GM19351 (cell line): ENCODE results near the gene PRKG1.

ENCODE experiments used
- ATAC-seq: cut with Tn5 transposase; IDR thresholded peaks from one replicate; pipeline ENCODE4 v1.9.1; 2021; ENCODE audit warnings: mild to moderate bottlenecking, moderate library complexity; ENCODE audit not compliant: unreplicated experiment

PRKG1 gene

GRCh38 chr10:51074238-51075028 is at the start of gene PRKG1:
PRKG1 (plus strand) TSS chr10:51074487.
- no peak for ATAC-seq

- ATAC-seq = no peak
Measured at GRCh38 chr10:51028420-51028819, 45.9 kb upstream of the PRKG1 start.

GRCh38 chr10:51029172-51029641 is 45.1 kb upstream of the PRKG1 start:
- ATAC-seq = no peak

GRCh38 chr10:51030480-51030879 is 43.8 kb upstream of the PRKG1 start:
- ATAC-seq = no peak

- no peak for ATAC-seq
Measured at GRCh38 chr10:51031950-51032349, 42.3 kb upstream of the PRKG1 start.

GRCh38 chr10:51034769-51035168 is 39.5 kb upstream of the PRKG1 start:
- no peak for ATAC-seq

GRCh38 chr10:51035344-51035743 is 38.9 kb upstream of the PRKG1 start:
- ATAC-seq = no peak

GRCh38 chr10:51045871-51046270 is 28.4 kb upstream of the PRKG1 start:
- ATAC-seq = no peak

GRCh38 chr10:51046654-51047053 is 27.6 kb upstream of the PRKG1 start:
- ATAC-seq = no peak

- no peak for ATAC-seq
Measured at GRCh38 chr10:51047857-51048256, 26.4 kb upstream of the PRKG1 start.

GRCh38 chr10:51048792-51049191 is 25.5 kb upstream of the PRKG1 start:
- no peak for ATAC-seq

GRCh38 chr10:51052163-51052562 is 22.1 kb upstream of the PRKG1 start:
- ATAC-seq = no peak

- no peak for ATAC-seq
Measured at GRCh38 chr10:51057925-51058324, 16.4 kb upstream of the PRKG1 start.

GRCh38 chr10:51063166-51063565 is 11.1 kb upstream of the PRKG1 start:
- ATAC-seq = peak; percentile 15

- peak; percentile 57 for ATAC-seq
Measured at GRCh38 chr10:51063659-51064535, 10.4 kb upstream of the PRKG1 start.

GRCh38 chr10:51066231-51066630 is 8.1 kb upstream of the PRKG1 start:
- no peak for ATAC-seq

- ATAC-seq = no peak
Measured at GRCh38 chr10:51072210-51072609, 2.1 kb upstream of the PRKG1 start.

GRCh38 chr10:51072921-51073434 is 1.3 kb upstream of the PRKG1 start:
- ATAC-seq = no peak

GRCh38 chr10:51073453-51074237 is 642 bp upstream of the PRKG1 start:
- ATAC-seq = no peak

- no peak for ATAC-seq
Measured at GRCh38 chr10:51075043-51075872, 971 bp downstream of the PRKG1 start.
